Spleen (tissue), 11 donors: ENCODE measurements around the gene C7orf57. TPM values are rescaled to one million over a fixed set of nuclear protein-coding genes. Genes with fewer than 3 reads are reported as not detected.
A peak's percentile ranks its signal among the peaks of the same experiment; 100 is the strongest.

ENCODE experiments used
- DNase-seq: peaks from one replicate; pipeline ENCODE4 v3.0.0-alpha.2; 2020
- H3K27ac ChIP-seq, 8 donors: fragments of 200-600 bp; sonication (generic) in 7 of 8; 1 replicate in 4 of 8; 2 replicates in 4 of 8; pipeline versions ENCODE4 v1.5.0 to v1.8.0; 2016 to 2021; ENCODE audit warnings: inconsistent platforms in 4 of 8, mild to moderate bottlenecking in 4 of 8, moderate library complexity in 1 of 8
- H3K27me3 ChIP-seq, 7 donors: fragments of 200-600 bp; sonication (generic) in 6 of 7; replicated peaks in 1 of 7; 1 replicate in 4 of 7; 2 replicates in 3 of 7; pipeline versions ENCODE4 v1.5.0 to v1.8.0; 2016 to 2021; ENCODE audit warnings: inconsistent platforms in 3 of 7, mild to moderate bottlenecking in 1 of 7
- H3K36me3 ChIP-seq, 6 donors: fragments of 200-600 bp; sonication (generic) in 5 of 6; 1 replicate in 4 of 6; 2 replicates in 2 of 6; pipeline versions ENCODE4 v1.5.0 to v1.8.0; 2016 to 2021; ENCODE audit warnings: inconsistent platforms in 2 of 6
- H3K4me1 ChIP-seq, 6 donors: fragments of 200-600 bp; sonication (generic) in 5 of 6; 1 replicate in 3 of 6; 2 replicates in 3 of 6; pipeline versions ENCODE4 v1.5.0 to v1.8.0; 2016 to 2021; ENCODE audit warnings: inconsistent platforms in 3 of 6
- H3K4me3 ChIP-seq, 8 donors: fragments of 200-600 bp; sonication (generic) in 7 of 8; 1 replicate in 4 of 8; 2 replicates in 4 of 8; pipeline versions ENCODE4 v1.5.0 to v1.8.0; 2016 to 2021; ENCODE audit warnings: inconsistent platforms in 4 of 8, mild to moderate bottlenecking in 4 of 8, moderate library complexity in 2 of 8
- H3K9me3 ChIP-seq, 8 donors: fragments of 200-600 bp; sonication (generic) in 7 of 8; 1 replicate in 4 of 8; 2 replicates in 4 of 8; pipeline versions ENCODE4 v1.5.0 to v1.8.0; 2016 to 2021; ENCODE audit warnings: inconsistent platforms in 4 of 8
- POLR2A ChIP-seq, 3 donors: fragments of 450-650 bp; IDR thresholded peaks; one replicate each; pipeline ENCODE4 v1.5.1; 2017; ENCODE audit warnings: antibody characterized with exemption in 3 of 3, mild to moderate bottlenecking in 1 of 3
- POLR2AphosphoS5 ChIP-seq, 3 donors: sonication (generic); formaldehyde crosslinking; IDR thresholded peaks; one replicate each; pipeline ENCODE4 v1.5.1; 2017; ENCODE audit warnings: antibody characterized with exemption in 3 of 3
- WGBS, 5 donors: extraction: QIAGEN DNeasy Blood & Tissue Kit in 3 of 5; methylation state at CpG; one replicate each; pipeline versions ENCODE4 v1.1.5 to v1.1.7; 2013 to 2018; 5-methylcytosine and 5-hydroxymethylcytosine counted together
- intact Hi-C: fragments of 100-400 bp; cut with DNase I; formaldehyde crosslinking; loops from one replicate; pipeline ENCODE4 v1.15.0; 2023; ENCODE audit warnings: low total_unique reads
- polyA plus RNA-seq, 3 donors: library from polyadenylated mRNA; stranded (reverse); fragments of 200-250 nt; gene quantifications; one replicate each; pipeline ENCODE4 v1.2.1, GENCODE V29; 2013
- total RNA-seq, 7 donors: library from RNA; depleted of rRNA in 3 of 7; stranded (reverse); fragments of >200 nt in 3 of 7; fragmentation: NEBNext Ultra II Directional in 4 of 7; extraction: Animal tissue kit (Norgen Biotek cat#: 25700) in 4 of 7; gene quantifications; one replicate each; pipeline versions ENCODE4 v1.1.0 to v1.2.1, GENCODE V29; 2016 to 2021
- TF ChIP-seq, protein P1 (sequence below), 11 experiments: fragments of 200-600 bp in 7 of 11; fragments of 450-650 bp in 4 of 11; sonication (generic) in 4 of 11; IDR thresholded peaks in 8 of 11; conservative IDR thresholded peaks in 3 of 11; 1 replicate in 7 of 11; 2 replicates in 4 of 11; pipeline versions ENCODE4 v1.4.0 to v1.8.0; 2016 to 2021; ENCODE audit warnings: antibody characterized with exemption in 11 of 11, inconsistent platforms in 4 of 11, mild to moderate bottlenecking in 1 of 11
- donor health status: healthy with polysubstance abuse.
- donor health status: DM: no; HTN: no; CAD: no; lungs with moderate emphysema.
- donor health status: DM: no; HTN: no; CAD: no.
- donor health status: Bipolar disorder and iron deficiency.
- donor health status: healthy.
- donor health status: DM: no; HTN: no; CAD: no.
- donor health status: DM: yes; HTN: yes; CAD: no.

Gene C7orf57
- total and polyA plus RNA-seq, 10 donors, result 0.03 TPM; not detected in 9

DNA sequence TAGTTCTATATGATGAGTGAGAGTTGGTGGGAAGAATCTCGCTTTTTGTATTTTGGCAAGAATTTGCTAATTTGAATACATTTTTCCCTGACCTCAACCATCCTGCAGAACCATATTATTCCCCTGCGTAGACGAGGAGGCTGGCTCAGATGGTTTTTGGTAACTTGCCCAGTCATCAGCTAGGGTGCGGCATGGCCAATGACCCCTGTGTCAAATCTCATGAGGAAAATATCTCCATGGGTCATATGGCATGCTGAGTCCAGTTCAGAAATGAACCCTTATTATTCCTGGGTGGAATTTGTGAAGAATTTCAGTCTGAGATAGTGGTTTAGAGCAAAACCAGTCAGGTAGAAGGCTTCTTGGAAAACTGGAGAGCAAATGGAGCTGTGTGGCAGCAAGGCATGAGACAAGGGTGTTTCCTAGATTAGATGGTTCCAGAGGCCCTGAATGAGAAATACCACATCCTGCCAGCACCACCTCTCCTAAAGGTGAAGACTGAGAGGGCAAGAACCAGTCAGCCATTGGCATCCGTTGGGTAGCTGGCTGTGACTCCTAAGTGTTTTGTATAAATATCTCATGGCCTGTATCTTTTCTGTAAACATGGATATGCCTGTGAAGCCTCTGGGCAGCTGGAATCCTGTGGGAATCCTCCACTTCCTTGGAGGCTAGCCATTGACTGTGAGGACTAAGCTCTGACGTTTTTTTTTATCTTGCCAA, 47.9 kb downstream of the C7orf57 start:
- no peak for DNase-seq
- TF ChIP-seq POLR2A (IDR thresholded peaks at IDR 0.05), result no peak
- TF ChIP-seq, protein P1, sequence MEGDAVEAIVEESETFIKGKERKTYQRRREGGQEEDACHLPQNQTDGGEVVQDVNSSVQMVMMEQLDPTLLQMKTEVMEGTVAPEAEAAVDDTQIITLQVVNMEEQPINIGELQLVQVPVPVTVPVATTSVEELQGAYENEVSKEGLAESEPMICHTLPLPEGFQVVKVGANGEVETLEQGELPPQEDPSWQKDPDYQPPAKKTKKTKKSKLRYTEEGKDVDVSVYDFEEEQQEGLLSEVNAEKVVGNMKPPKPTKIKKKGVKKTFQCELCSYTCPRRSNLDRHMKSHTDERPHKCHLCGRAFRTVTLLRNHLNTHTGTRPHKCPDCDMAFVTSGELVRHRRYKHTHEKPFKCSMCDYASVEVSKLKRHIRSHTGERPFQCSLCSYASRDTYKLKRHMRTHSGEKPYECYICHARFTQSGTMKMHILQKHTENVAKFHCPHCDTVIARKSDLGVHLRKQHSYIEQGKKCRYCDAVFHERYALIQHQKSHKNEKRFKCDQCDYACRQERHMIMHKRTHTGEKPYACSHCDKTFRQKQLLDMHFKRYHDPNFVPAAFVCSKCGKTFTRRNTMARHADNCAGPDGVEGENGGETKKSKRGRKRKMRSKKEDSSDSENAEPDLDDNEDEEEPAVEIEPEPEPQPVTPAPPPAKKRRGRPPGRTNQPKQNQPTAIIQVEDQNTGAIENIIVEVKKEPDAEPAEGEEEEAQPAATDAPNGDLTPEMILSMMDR (IDR thresholded peaks at IDR 0.05 in 8 of 11, conservative IDR thresholded peaks at IDR 0.05 in 3 of 11), result no peak
- TF ChIP-seq POLR2AphosphoS5 (IDR thresholded peaks at IDR 0.05), result no peak
- Histone ChIP-seq H3K4me3 (no peak overlapping the region), H3K9me3 (no peaks in the 10 kb centered on the region), H3K27ac (no peak overlapping the region), H3K4me1 (peaks cover 24 to 64% (median 39%) of the 10 kb centered on the region in 6 donors), H3K27me3 (no peaks in the 10 kb centered on the region), H3K36me3 (no peaks in the 10 kb centered on the region)
- intact Hi-C loops, result no loop called here
- whole genome bisulfite sequencing, 5 donors, result 77 to 88% (median 81%) methylated on average over 6 of the region's 6 CpGs

DNA sequence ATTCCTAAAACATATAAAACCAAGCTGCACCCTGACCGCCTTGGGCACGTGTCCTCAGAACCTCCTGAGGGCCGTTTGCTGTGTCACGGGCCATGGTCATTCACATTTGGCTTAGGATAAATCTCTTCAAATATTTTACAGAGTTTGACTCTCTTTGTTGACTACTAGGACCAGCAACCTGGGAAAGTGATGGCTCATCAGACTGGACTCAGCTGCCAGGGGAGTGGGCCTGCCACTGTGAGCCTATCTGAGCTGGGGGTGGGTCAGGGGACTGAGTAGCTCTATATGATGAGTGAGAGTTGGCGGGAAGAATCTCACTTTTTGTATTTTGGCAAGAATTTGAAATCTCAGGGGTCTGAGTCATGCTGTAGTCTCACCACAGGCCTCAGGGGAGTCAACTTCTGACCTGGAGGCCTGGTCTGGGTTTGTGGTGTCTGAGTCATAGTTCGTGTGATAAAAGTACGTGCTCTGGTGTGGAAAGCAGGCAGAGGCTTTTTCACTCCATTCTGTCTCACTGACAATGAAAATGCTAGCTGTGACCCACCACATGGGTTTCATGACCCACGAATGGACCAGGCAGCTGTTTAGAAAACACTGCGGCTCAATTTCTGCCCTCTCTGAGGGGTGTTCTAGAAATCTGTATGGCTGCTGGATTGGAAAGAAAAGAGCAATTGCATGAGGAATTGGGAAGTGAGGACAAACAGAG, 49.5 kb downstream of the C7orf57 start:
- intact Hi-C loops, result loop anchor here (5.0 kb wide), 1 partner anchor 108 kb away; the partner anchor contains the start of gene HUS1
- H3K4me3 ChIP-seq, result no peak overlapping the region
- H3K27me3 ChIP-seq, result no peaks in the 10 kb centered on the region
- WGBS, 5 donors, result 58 to 71% (median 62%) methylated on average over 9 of the region's 9 CpGs
- H3K27ac ChIP-seq, result peak overlapping the region in 6 of 8 donors; percentile 58 to 99 (median 85)
- DNase-seq, result peak; percentile 75
- H3K4me1 ChIP-seq, result peaks cover 24 to 63% (median 49%) of the 10 kb centered on the region in 6 donors
- H3K36me3 ChIP-seq, result no peaks in the 10 kb centered on the region
- no peak for TF ChIP-seq POLR2A (IDR thresholded peaks at IDR 0.05)
- peak in 1 of 3 donors; percentile 67 for TF ChIP-seq POLR2AphosphoS5 (IDR thresholded peaks at IDR 0.05)
- no peaks in the 10 kb centered on the region for H3K9me3 ChIP-seq

DNA sequence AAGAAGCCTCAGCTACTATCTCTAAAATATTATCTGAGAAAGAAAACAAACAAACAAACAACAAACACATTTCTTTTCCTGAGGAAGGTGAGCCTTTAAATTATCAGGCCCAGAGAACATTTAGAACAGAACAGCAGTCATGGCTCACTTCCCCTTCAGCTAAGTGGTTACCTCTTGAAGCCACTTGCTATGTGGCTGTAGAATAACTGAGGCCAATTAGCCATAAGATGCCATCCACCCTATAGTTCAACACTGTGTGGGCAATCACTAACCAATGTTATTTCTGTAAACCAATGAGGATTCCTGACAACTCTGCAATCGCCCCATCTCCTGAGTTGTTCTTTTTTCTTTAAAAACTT, 50.1 kb downstream of the C7orf57 start:
- intact Hi-C loops, result loop anchor here (5.0 kb wide), 1 partner anchor 108 kb away; the partner anchor contains the start of gene HUS1
- Histone ChIP-seq H3K4me1 (peaks cover 24 to 69% (median 54%) of the 10 kb centered on the region in 6 donors), H3K4me3 (no peak overlapping the region), H3K27me3 (no peaks in the 10 kb centered on the region), H3K36me3 (peaks cover 0 to 5% (median 0%) of the 10 kb centered on the region in 6 donors), H3K27ac (peak overlapping the region in 7 of 8 donors; percentile 58 to 99 (median 96)), H3K9me3 (no peaks in the 10 kb centered on the region)
- DNase-seq, result no peak
- 83 to 85% (median 84%) methylated on average over 1 of the region's 1 CpG for WGBS, 5 donors
- no peak for TF ChIP-seq POLR2AphosphoS5 (IDR thresholded peaks at IDR 0.05)
- TF ChIP-seq, protein P1 (IDR thresholded peaks at IDR 0.05 in 8 of 11, conservative IDR thresholded peaks at IDR 0.05 in 3 of 11), result no peak
- TF ChIP-seq POLR2A (IDR thresholded peaks at IDR 0.05), result no peak

DNA sequence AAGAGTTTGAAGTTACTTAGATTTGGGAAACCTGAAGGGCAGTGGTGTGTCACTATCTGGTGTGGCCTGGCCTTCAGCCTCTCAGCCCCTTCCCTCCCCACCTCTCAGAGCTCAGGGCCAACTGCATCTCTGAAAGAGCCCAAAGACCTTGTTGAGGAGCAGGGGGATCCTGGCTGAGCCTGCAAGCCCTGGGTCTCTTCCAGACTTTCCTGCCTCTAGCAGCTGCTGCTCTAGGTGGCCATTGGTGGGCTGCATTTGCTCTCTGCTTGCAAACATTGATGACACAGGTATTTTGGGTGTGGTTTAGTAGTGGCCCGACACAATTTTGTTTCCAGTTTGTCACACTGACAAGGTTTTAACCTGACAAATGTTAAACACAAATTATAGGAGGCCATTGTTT, 50.6 kb downstream of the C7orf57 start:
- peak; percentile 70 for DNase-seq
- intact Hi-C loops, result loop anchor here (5.0 kb wide), 1 partner anchor 109 kb away; the partner anchor contains the start of gene HUS1
- H3K27ac ChIP-seq, result peak overlapping the region in 7 of 8 donors; percentile 58 to 99 (median 98)
- TF ChIP-seq POLR2A (IDR thresholded peaks at IDR 0.05) (no peak), POLR2AphosphoS5 (IDR thresholded peaks at IDR 0.05) (no peak)
- TF ChIP-seq, protein P1 (IDR thresholded peaks at IDR 0.05 in 8 of 11, conservative IDR thresholded peaks at IDR 0.05 in 3 of 11), result no peak
- peaks cover 0 to 10% (median 0%) of the 10 kb centered on the region in 6 donors for H3K36me3 ChIP-seq
- H3K27me3 ChIP-seq, result no peaks in the 10 kb centered on the region
- H3K4me1 ChIP-seq, result peaks cover 24 to 74% (median 59%) of the 10 kb centered on the region in 6 donors
- H3K4me3 ChIP-seq, result no peak overlapping the region
- H3K9me3 ChIP-seq, result no peaks in the 10 kb centered on the region
- 60 to 93% (median 90%) methylated on average over 1 of the region's 1 CpG for WGBS, 5 donors
